ENCODE results near the gene PDE1A. TPM values are rescaled to one million over a fixed set of nuclear protein-coding genes. Genes with fewer than 3 reads are reported as not detected.

Gene PDE1A
- total and polyA plus RNA-seq, 4 donors = 0.64 to 5.2 (median 1.7) TPM

DNA sequence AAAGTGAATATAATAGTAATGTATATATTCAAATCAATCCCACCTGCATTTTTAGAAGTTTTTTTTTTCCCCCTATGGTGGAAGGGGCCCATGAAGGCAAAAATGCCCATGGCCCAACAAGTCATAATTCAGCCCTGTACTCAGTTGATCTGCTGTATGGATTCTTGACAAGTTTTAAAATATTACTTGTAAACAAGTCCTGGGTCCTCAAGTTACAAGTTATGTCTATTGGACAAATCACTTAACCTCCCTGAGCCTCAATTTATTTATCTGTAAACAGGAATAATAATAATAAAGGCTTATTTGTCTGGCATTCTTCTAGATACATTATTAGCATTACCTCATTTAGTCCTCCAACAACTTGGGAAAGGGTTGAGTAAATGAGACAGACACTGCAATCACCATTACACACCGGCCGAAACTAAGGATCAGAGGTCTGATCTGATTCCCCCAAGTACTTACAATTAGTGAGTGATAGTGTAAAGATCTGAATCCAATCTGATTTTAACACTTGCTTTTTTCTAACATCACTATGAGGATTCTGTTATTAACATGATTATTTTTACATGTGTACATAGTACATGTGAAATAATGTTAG, 66.1 kb downstream of the PDE1A start:
- TF ChIP-seq SP1 (IDR thresholded peaks at IDR 0.05) (no peak), EGR1 (IDR thresholded peaks at IDR 0.05; ENCODE audit: low read depth in 2 of 2) (no peak), FOXA2 (IDR thresholded peaks at IDR 0.05) (no peak), MAX (IDR thresholded peaks at IDR 0.05) (no peak), CTCF (IDR thresholded peaks at IDR 0.05; ENCODE audit: low read depth, low read length, missing input control) (no peak), RXRA (IDR thresholded peaks at IDR 0.05) (no peak), JUND (IDR thresholded peaks at IDR 0.05) (no peak), RAD21 (IDR thresholded peaks at IDR 0.05) (no peak), FOXA1 (IDR thresholded peaks at IDR 0.05) (no peak), ZBTB33 (IDR thresholded peaks at IDR 0.05) (no peak), GABPA (IDR thresholded peaks at IDR 0.05 in 1 of 2, conservative IDR thresholded peaks at IDR 0.05 in 1 of 2) (no peak)
- TF ChIP-seq, protein P1, sequence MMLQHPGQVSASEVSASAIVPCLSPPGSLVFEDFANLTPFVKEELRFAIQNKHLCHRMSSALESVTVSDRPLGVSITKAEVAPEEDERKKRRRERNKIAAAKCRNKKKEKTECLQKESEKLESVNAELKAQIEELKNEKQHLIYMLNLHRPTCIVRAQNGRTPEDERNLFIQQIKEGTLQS (IDR thresholded peaks at IDR 0.05) = no peak
- TF ChIP-seq, protein P2, sequence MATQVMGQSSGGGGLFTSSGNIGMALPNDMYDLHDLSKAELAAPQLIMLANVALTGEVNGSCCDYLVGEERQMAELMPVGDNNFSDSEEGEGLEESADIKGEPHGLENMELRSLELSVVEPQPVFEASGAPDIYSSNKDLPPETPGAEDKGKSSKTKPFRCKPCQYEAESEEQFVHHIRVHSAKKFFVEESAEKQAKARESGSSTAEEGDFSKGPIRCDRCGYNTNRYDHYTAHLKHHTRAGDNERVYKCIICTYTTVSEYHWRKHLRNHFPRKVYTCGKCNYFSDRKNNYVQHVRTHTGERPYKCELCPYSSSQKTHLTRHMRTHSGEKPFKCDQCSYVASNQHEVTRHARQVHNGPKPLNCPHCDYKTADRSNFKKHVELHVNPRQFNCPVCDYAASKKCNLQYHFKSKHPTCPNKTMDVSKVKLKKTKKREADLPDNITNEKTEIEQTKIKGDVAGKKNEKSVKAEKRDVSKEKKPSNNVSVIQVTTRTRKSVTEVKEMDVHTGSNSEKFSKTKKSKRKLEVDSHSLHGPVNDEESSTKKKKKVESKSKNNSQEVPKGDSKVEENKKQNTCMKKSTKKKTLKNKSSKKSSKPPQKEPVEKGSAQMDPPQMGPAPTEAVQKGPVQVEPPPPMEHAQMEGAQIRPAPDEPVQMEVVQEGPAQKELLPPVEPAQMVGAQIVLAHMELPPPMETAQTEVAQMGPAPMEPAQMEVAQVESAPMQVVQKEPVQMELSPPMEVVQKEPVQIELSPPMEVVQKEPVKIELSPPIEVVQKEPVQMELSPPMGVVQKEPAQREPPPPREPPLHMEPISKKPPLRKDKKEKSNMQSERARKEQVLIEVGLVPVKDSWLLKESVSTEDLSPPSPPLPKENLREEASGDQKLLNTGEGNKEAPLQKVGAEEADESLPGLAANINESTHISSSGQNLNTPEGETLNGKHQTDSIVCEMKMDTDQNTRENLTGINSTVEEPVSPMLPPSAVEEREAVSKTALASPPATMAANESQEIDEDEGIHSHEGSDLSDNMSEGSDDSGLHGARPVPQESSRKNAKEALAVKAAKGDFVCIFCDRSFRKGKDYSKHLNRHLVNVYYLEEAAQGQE (IDR thresholded peaks at IDR 0.05) = no peak
- no peak overlapping the region for H3K4me3 ChIP-seq (ENCODE audit: low read depth in 1 of 3, low read length in 3 of 3)
- no peaks in the 10 kb centered on the region for H3K27me3 ChIP-seq (ENCODE audit: control insufficient read depth in 4 of 4, insufficient read depth in 4 of 4, low read length in 3 of 4)
- WGBS = 88% methylated on average over 2 of the region's 2 CpGs
- no peak for DNase-seq (ENCODE audit: low spot score)
- H3K36me3 ChIP-seq (ENCODE audit: control insufficient read depth in 4 of 4, insufficient read depth in 3 of 4, low read depth in 1 of 4, low read length in 3 of 4) = no peaks in the 10 kb centered on the region
- no peaks in the 10 kb centered on the region for H3K4me1 ChIP-seq (ENCODE audit: control insufficient read depth in 4 of 4, insufficient read depth in 4 of 4, low read length in 3 of 4)
- H3K9ac ChIP-seq (ENCODE audit: low read depth in 1 of 2, low read length in 2 of 2) = no peak overlapping the region
- no peak overlapping the region for H3K27ac ChIP-seq (ENCODE audit: low read depth in 1 of 2, low read length in 2 of 2)
- H3K9me3 ChIP-seq (ENCODE audit: control insufficient read depth in 4 of 4, low read length in 3 of 4) = no peaks in the 10 kb centered on the region

DNA sequence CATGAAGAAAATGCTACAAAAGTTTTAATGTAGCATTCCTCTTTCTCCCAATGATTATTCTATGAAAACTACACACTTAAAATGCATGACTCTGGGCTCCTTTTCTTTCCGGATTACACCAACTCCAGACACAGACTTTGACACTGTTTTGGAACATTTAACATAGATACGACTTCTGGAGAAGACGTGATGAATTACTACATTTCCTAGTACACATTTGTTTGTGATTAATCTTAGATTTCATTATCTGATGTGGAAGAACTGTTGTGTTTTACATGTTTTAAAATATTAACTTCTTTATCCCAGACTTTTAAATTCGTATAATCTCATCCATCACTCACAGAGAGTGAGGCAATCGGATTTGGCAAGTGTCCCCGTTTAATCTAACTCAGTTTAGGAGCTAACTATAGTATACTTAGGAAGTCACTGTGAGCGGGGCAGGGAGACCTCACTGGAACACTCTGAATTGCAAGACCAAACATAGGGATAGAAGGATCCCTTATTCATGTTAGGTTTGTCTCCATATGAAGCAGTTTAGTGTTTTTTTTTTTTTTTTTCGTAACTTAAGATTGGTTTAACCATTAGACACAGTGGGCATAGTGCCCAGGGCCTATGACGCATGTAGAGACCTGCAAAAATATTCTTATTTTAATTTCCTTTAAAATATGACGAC, 66.7 kb downstream of the PDE1A start:
- Histone ChIP-seq H3K9me3 (ENCODE audit: control insufficient read depth in 4 of 4, low read length in 3 of 4) (no peaks in the 10 kb centered on the region), H3K27ac (ENCODE audit: low read depth in 1 of 2, low read length in 2 of 2) (no peak overlapping the region), H3K4me1 (ENCODE audit: control insufficient read depth in 4 of 4, insufficient read depth in 4 of 4, low read length in 3 of 4) (no peaks in the 10 kb centered on the region), H3K27me3 (ENCODE audit: control insufficient read depth in 4 of 4, insufficient read depth in 4 of 4, low read length in 3 of 4) (no peaks in the 10 kb centered on the region), H3K9ac (ENCODE audit: low read depth in 1 of 2, low read length in 2 of 2) (no peak overlapping the region), H3K36me3 (ENCODE audit: control insufficient read depth in 4 of 4, insufficient read depth in 3 of 4, low read depth in 1 of 4, low read length in 3 of 4) (no peaks in the 10 kb centered on the region), H3K4me3 (ENCODE audit: low read depth in 1 of 3, low read length in 3 of 3) (no peak overlapping the region)
- WGBS = 54% methylated on average over 10 of the region's 10 CpGs
- no peak for DNase-seq (ENCODE audit: low spot score)
- TF ChIP-seq, protein P2 (IDR thresholded peaks at IDR 0.05) = no peak
- TF ChIP-seq HNF4G (IDR thresholded peaks at IDR 0.05) (no peak), GABPA (IDR thresholded peaks at IDR 0.05 in 1 of 2, conservative IDR thresholded peaks at IDR 0.05 in 1 of 2) (no peak), FOXA2 (IDR thresholded peaks at IDR 0.05) (no peak), JUND (IDR thresholded peaks at IDR 0.05) (no peak), ZBTB33 (IDR thresholded peaks at IDR 0.05) (no peak), RXRA (IDR thresholded peaks at IDR 0.05) (no peak), TAF1 (conservative IDR thresholded peaks at IDR 0.05) (no peak), NR2F2 (IDR thresholded peaks at IDR 0.05) (no peak), HNF4A (conservative IDR thresholded peaks at IDR 0.05) (no peak), FOXA1 (IDR thresholded peaks at IDR 0.05) (no peak)
